Kidney (tissue), 14 donors: ENCODE results near the gene ZNF132. TPM values are rescaled to one million over a fixed set of nuclear protein-coding genes. Genes with fewer than 3 reads are reported as not detected.

Source experiments
- DNase-seq, 5 donors: peaks; one replicate each; pipeline ENCODE4 v3.0.0-alpha.2; 2013 to 2020
- FAIRE-seq: peaks from 2 replicates; lab custom pipeline; 2012; peaks lifted over from hg19 to GRCh38; lab: Jason Lieb, UNC
- H3K27ac ChIP-seq, 2 donors: one replicate each; pipeline ENCODE4 v1.7.0; 2013; ENCODE audit warnings: low read depth in 2 of 2, low read length in 2 of 2, inconsistent platforms in 1 of 2
- H3K27me3 ChIP-seq: one replicate; pipeline ENCODE4 v1.7.1; 2013; ENCODE audit warnings: low read length, inconsistent platforms; ENCODE audit not compliant: control insufficient read depth, insufficient read depth
- H3K36me3 ChIP-seq, 3 donors: one replicate each; pipeline versions ENCODE4 v1.7.0 to v1.7.1; 2013; ENCODE audit warnings: low read length in 3 of 3, control low read depth in 1 of 3, inconsistent platforms in 1 of 3; ENCODE audit not compliant: insufficient read depth in 3 of 3, control insufficient read depth in 2 of 3
- H3K4me1 ChIP-seq, 3 donors: one replicate each; pipeline versions ENCODE4 v1.7.0 to v1.7.1; 2013; ENCODE audit warnings: low read length in 3 of 3, inconsistent platforms in 1 of 3, low read depth in 1 of 3; ENCODE audit not compliant: control insufficient read depth in 2 of 3, insufficient read depth in 2 of 3
- H3K4me3 ChIP-seq, 3 donors: one replicate each; pipeline versions ENCODE4 v1.7.0 to v1.8.1; 2013; ENCODE audit warnings: low read length in 3 of 3, control low read depth in 1 of 3, inconsistent platforms in 1 of 3
- H3K9ac ChIP-seq, 3 donors: one replicate each; pipeline versions ENCODE4 v1.7.0 to v1.7.1; 2013; ENCODE audit warnings: low read length in 3 of 3, control low read depth in 1 of 3, inconsistent platforms in 1 of 3
- H3K9me3 ChIP-seq, 3 donors: one replicate each; pipeline versions ENCODE4 v1.7.0 to v1.7.1; 2013; ENCODE audit warnings: low read length in 3 of 3, control low read depth in 1 of 3, inconsistent platforms in 1 of 3; ENCODE audit not compliant: control insufficient read depth in 2 of 3, insufficient read depth in 1 of 3
- intact Hi-C: fragments of 100-400 bp; cut with DNase I; formaldehyde crosslinking; loops from one replicate; pipeline ENCODE4 v1.11.1; 2022
- polyA plus RNA-seq: library from polyadenylated mRNA; stranded (reverse); fragments of 350-450 nt; fragmentation: Illumina TruSeq; extraction: RNeasy Lipid Tissue Mini Kit (QIAGEN cat#74804); gene quantifications from one replicate; pipeline ENCODE4 v1.2.3, GENCODE V29; 2014; ENCODE audit warnings: low read depth, low replicate concordance; ENCODE audit not compliant: insufficient read depth
- total RNA-seq: library from RNA; stranded (reverse); fragmentation: NEBNext Ultra II Directional; extraction: Animal tissue kit (Norgen Biotek cat#: 25700); gene quantifications from one replicate; pipeline ENCODE4 v1.2.1, GENCODE V29; 2021
- TF ChIP-seq, protein P1 (sequence below): IDR thresholded peaks from 3 replicates; pipeline ENCODE4 v1.5.1; 2012; ENCODE audit warnings: mild to moderate bottlenecking, moderate library complexity, borderline replicate concordance; ENCODE audit not compliant: insufficient read depth; ENCODE audit errors: extremely low read depth
- donor health status: control.
- donor health status: control.
- donor health status: control.
- donor health status: control.
- donor health status: control.
- donor health status: DM: yes; HTN: yes; CAD: no.
- donor health status: Normal renal cell carcinoma (clear cell type).

ZNF132 gene
- total and polyA plus RNA-seq, 2 donors from 2014 or later, result 2.9 to 7.8 TPM

DNA sequence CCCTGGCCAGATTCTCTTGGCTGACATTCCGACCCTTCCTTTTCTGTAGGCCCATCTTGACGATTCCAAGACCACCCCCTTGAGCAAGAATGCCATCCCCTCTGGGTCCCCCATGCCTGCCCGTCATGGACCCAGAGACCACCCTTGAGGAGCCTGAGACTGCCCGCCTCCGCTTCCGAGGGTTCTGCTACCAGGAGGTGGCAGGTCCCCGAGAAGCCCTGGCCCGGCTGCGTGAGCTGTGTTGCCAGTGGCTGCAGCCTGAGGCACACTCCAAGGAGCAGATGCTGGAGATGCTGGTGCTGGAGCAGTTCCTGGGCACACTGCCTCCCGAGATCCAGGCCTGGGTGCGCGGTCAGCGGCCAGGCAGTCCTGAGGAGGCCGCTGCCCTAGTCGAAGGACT, 37.2 kb upstream of the ZNF132 start:
- Histone ChIP-seq H3K9me3 (no peaks in the 10 kb centered on the region), H3K36me3 (peaks cover 0 to 4% (median 3%) of the 10 kb centered on the region in 3 donors), H3K27me3 (no peaks in the 10 kb centered on the region), H3K4me1 (peaks cover 0 to 12% (median 11%) of the 10 kb centered on the region in 3 donors), H3K4me3 (peak overlapping the region in 1 of 3 donors; percentile 89), H3K9ac (peak overlapping the region in 1 of 3 donors; percentile 77), H3K27ac (peak overlapping the region in 1 of 2 donors; percentile 79)
- intact Hi-C loops, result no loop called here
- peak in 2 of 5 donors; percentile 60 to 78 for DNase-seq
- FAIRE-seq, result no peak
- TF ChIP-seq, protein P1, sequence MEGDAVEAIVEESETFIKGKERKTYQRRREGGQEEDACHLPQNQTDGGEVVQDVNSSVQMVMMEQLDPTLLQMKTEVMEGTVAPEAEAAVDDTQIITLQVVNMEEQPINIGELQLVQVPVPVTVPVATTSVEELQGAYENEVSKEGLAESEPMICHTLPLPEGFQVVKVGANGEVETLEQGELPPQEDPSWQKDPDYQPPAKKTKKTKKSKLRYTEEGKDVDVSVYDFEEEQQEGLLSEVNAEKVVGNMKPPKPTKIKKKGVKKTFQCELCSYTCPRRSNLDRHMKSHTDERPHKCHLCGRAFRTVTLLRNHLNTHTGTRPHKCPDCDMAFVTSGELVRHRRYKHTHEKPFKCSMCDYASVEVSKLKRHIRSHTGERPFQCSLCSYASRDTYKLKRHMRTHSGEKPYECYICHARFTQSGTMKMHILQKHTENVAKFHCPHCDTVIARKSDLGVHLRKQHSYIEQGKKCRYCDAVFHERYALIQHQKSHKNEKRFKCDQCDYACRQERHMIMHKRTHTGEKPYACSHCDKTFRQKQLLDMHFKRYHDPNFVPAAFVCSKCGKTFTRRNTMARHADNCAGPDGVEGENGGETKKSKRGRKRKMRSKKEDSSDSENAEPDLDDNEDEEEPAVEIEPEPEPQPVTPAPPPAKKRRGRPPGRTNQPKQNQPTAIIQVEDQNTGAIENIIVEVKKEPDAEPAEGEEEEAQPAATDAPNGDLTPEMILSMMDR, result no peak

DNA sequence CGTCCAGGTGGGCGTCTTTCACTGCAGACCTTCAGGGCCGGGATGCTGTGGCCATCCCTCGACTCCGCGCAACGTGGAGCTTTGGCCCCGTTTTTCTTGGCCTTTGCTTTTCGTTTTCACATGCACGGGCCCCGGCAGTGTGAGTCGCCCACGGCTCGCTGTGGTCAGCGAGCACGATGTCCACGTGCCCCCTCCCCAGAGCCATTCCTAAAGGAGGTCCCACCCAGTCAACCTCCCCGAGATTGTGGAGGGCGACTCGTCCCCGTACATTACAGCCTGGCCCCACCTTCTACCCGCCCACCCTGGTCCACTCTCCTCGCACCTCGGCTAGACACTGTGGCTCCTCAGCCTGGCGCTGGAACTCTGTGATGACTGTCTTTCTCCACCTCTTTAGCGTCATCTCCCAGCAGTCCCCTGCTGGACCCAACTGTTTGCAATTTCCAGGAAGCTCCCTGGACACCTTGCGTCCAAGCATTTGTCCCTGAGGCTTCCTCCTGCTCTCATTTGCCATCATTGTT, 36.6 kb upstream of the ZNF132 start:
- DNase-seq, result peak in 2 of 5 donors; percentile 16 to 30
- FAIRE-seq, result no peak
- H3K4me1 ChIP-seq, result peaks cover 0 to 12% (median 11%) of the 10 kb centered on the region in 3 donors
- H3K9me3 ChIP-seq, result no peaks in the 10 kb centered on the region
- peaks cover 0 to 5% (median 3%) of the 10 kb centered on the region in 3 donors for H3K36me3 ChIP-seq
- TF ChIP-seq, protein P1, result no peak
- peak overlapping the region; percentile 76 to 89 (median 85) for H3K4me3 ChIP-seq
- no peaks in the 10 kb centered on the region for H3K27me3 ChIP-seq
- H3K27ac ChIP-seq, result peak overlapping the region; percentile 79 to 94
- intact Hi-C loops, result no loop called here
- H3K9ac ChIP-seq, result peak overlapping the region; percentile 8 to 81 (median 77)

DNA sequence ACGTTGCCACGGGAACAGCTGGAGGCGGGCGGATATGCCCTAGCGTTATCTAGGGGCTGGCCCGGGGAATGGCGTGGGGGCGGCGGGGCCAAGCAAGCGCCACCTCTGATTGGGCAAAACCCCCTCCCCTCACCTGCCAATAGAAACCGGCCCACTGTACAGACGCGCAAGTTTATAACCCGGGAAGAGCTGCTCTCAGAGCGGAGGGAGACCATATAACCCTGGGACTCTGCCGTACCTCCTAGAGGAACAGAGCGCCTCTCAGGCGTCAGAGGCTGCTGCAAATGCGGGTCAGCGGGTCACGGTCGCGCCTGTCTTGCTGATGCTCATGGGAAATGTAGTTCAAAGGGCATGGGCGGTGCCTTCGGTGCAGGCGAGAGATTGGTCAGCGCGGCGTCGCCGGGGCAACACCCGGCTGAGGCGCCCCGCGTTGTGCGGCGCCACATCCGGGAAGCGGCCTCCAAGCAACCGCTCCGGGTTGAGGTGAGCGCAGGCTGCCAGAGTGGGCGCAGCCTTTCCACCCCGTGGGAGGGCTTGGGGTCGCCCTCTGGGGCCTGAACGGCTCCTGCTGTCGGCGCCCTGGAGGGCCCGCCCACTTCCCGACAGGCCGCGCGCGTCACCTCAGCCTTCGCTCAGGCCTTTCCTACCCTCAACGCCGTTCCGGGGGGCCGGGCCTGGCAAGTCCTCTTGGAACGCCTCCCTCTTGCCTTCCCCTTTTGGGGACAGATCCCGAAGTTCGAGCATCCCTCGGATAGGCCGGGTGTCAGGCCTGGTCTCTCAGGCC, 36.0 kb upstream of the ZNF132 start, which contains the start of gene ZNF446:
Gene ZNF446, plus strand, starts transcription at position 639 of the 784 bp plus-strand sequence. CDS start 867 bp downstream, outside the sequence.
- TF ChIP-seq, protein P1, result no peak
- Histone ChIP-seq H3K9me3 (no peaks in the 10 kb centered on the region), H3K27me3 (no peaks in the 10 kb centered on the region), H3K9ac (peak within 1 kb of the TSS; percentile 18 to 81 (median 77)), H3K4me1 (peaks cover 0 to 12% (median 11%) of the 10 kb centered on the region in 3 donors), H3K4me3 (peak within 1 kb of the TSS; percentile 76 to 89 (median 85)), H3K27ac (peak within 1 kb of the TSS; percentile 79 to 94), H3K36me3 (peaks cover 0 to 5% (median 3%) of the 10 kb centered on the region in 3 donors)
- DNase-seq (peak; percentile 97 to 99 (median 98)), FAIRE-seq (peak; percentile 67)
- intact Hi-C loops, result no loop called here
